GM19324 (cell line): Measurements from ENCODE around the gene TERF2IP.

Experiments
- ATAC-seq: cut with Tn5 transposase; IDR thresholded peaks from one replicate; pipeline ENCODE4 v1.9.1; 2021; ENCODE audit warnings: mild to moderate bottlenecking, moderate library complexity; ENCODE audit not compliant: unreplicated experiment, low FRiP score

TERF2IP gene

GRCh38 chr16:75632857-75633256 lies 14.7 kb upstream of the TERF2IP start:
- ATAC-seq, result no peak

- no peak for ATAC-seq
Observed at GRCh38 chr16:75635036-75635435, 12.5 kb upstream of the TERF2IP start.

- no peak for ATAC-seq
Observed at GRCh38 chr16:75640598-75640997, 7.0 kb upstream of the TERF2IP start.

GRCh38 chr16:75644240-75645012 lies 3.1 kb upstream of the TERF2IP start:
- no peak for ATAC-seq

GRCh38 chr16:75647112-75647491 lies 471 bp upstream of the TERF2IP start:
- peak; percentile 28 for ATAC-seq

- peak; percentile 36 for ATAC-seq
Observed at GRCh38 chr16:75648265-75649076, 898 bp downstream of the TERF2IP start.

- no peak for ATAC-seq
Observed at GRCh38 chr16:75653922-75654321, 6.3 kb downstream of the TERF2IP start.

GRCh38 chr16:75658175-75658574 lies 10.6 kb downstream of the TERF2IP start:
- no peak for ATAC-seq

- no peak for ATAC-seq
Observed at GRCh38 chr16:75660321-75660720, 12.7 kb downstream of the TERF2IP start.

GRCh38 chr16:75660726-75661302 lies 13.2 kb downstream of the TERF2IP start:
- ATAC-seq, result no peak

- no peak for ATAC-seq
Observed at GRCh38 chr16:75667503-75667902, 19.9 kb downstream of the TERF2IP start.

- no peak for ATAC-seq
Observed at GRCh38 chr16:75676909-75677308, 29.3 kb downstream of the TERF2IP start, which contains the start of gene CPHXL2. Gene CPHXL2 (minus strand): TSS chr16:75677009. CDS start chr16:75676999, 10 bp downstream.

GRCh38 chr16:75679366-75679765 lies 31.8 kb downstream of the TERF2IP start:
- no peak for ATAC-seq

- no peak for ATAC-seq
Observed at GRCh38 chr16:75682308-75682707, 34.7 kb downstream of the TERF2IP start.

- ATAC-seq, result no peak
Observed at GRCh38 chr16:75687361-75687760, 39.8 kb downstream of the TERF2IP start.

GRCh38 chr16:75695708-75696107 lies 48.1 kb downstream of the TERF2IP start:
- ATAC-seq, result no peak

GRCh38 chr16:75697571-75697970 lies 50.0 kb downstream of the TERF2IP start:
- no peak for ATAC-seq

- no peak for ATAC-seq
Observed at GRCh38 chr16:75701361-75701760, 53.8 kb downstream of the TERF2IP start, which contains the start of gene DUXB. Gene DUXB (minus strand): TSS chr16:75701461. CDS start chr16:75701418, 43 bp downstream.

GRCh38 chr16:75702242-75702641 lies 54.7 kb downstream of the TERF2IP start:
- ATAC-seq, result no peak

GRCh38 chr16:75703306-75703705 lies 55.7 kb downstream of the TERF2IP start:
- ATAC-seq, result no peak
